Islet of Langerhans (tissue), 1 donor: Measurements from ENCODE around the gene DPYD.

Experiments used
- FAIRE-seq: peaks from one replicate; lab custom pipeline; 2011; peaks lifted over from hg19 to GRCh38; lab: Jason Lieb, UNC

Gene DPYD

GRCh38 chr1:97783751-97784150 is 137.1 kb downstream of the DPYD start:
- FAIRE-seq: no peak

- FAIRE-seq: no peak
These were observed 139.0 kb downstream of the DPYD start for GRCh38 chr1:97781762-97782337.

- no peak for FAIRE-seq
These were observed 139.9 kb downstream of the DPYD start for GRCh38 chr1:97780884-97781283.

- FAIRE-seq: no peak
These were observed 142.1 kb downstream of the DPYD start for GRCh38 chr1:97778718-97779117.

DNA sequence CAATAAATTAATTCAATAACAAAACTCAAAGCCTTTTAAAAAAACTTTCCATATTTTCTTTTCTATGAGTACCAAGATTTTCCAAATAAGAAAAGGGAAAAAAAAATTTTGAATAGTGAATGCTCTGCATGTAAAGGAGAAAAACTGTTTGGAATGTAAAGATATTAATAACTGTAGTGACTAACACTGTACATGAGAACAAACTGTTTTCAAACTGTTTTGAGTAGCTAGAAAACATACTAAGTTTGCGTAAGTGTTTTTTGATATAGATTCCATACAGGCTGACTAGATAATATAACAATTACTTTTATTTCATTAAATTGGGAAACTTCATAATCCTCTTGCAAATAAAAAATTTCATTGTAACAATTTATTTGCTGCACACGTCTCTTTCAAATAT is 150.5 kb downstream of the DPYD start:
- no peak for FAIRE-seq

GRCh38 chr1:97767381-97767780 is 153.5 kb downstream of the DPYD start:
- FAIRE-seq: no peak

- FAIRE-seq: no peak
These were observed 155.8 kb downstream of the DPYD start for GRCh38 chr1:97764991-97765390.

DNA sequence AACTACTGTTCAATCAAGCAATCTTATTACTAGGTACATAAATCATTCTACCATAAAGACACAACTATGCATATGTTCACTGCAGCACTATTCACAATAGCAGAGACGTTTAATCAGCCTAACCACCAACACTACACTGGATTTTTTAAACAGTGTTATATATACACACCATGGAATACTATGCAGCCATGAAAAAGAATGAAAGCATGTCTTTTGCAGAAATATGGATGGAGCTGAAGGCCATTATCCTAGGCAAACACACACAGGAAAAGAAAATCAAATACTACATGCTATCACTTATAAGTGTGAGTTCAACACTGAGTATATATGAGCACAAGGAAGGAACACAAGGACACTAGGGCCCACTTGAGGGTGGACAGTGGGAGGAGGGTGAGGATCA is 159.2 kb downstream of the DPYD start:
- FAIRE-seq: no peak

DNA sequence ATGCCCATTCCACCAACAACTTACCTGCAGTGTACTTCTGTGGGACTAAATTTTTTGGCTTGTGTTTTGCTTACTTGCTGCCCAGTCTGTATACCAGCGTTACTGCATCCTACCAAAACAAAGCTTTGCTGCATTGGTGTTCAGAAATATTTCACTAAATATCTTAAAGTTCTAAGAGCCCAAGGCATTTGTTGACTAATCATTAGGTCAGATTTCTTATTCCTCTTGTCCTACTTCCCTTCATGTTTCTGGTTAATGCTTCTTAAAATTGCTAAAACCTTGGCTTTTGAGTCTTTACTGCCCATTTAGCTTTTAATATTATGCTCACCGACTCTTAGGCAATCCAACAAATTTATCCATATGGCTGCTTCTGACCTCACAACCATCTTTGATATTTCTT is 161.8 kb downstream of the DPYD start:
- FAIRE-seq: no peak

DNA sequence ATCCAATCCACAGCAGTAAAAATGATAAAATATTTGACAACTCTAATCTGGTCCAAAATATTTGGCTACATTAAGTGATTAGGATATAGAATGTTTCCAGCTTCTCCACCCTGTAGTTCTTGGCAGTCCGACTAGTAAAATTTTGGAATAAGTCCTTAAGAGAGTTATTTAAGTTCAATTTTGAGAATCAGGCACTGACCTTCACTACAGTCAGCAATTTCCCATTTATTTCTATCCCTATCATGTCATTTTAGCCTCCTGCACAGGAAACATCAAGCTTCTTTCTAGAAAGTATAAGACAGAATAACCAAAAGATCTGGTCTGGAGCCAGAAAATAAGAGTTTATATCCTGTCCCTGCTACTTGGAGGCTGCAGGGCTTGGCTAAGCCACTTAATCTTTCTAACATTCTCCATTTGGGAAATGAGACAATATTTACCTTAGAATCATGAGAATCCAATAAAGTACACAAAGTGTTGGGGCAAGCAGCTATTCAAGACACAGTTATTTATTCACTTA is 162.2 kb downstream of the DPYD start:
- no peak for FAIRE-seq

DNA sequence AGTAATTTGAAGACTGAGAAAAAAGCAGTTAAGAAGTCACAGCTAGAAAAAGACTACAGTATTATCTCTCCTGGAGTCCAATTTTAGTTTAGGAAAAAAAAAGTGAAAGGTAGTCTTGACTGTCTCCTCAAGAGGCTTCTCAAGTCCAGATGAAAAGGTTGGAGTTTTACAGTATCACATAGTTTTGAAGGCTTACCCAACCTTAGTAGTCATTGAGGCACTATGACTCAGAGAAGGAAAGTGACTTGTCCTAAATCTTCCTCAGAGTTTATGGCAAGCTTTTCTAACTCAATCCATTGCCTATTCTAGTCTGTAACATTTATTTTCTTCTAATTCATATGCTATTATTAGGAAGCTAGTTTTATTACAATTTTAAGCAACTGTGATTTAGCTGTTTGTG is 174.9 kb downstream of the DPYD start:
- no peak for FAIRE-seq

DNA sequence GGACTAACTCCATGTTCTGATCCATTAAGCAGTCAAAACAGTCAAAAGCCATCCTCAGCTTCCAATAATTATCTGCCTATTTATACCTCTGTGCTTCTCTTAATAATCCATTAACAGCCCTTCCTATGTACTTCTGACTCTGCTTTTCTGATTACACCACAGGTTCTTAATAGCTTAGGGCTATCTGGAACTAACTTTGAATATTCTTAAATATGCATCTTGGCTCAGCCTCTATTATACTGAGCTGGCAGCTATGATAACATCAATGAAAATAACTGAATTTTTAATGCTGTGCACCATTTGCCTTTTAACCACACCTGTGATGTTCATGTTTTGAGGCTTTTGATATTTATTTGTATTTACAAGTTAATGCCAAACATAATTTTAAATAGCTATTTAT is 175.9 kb downstream of the DPYD start:
- FAIRE-seq: no peak

GRCh38 chr1:97743129-97743528 is 177.7 kb downstream of the DPYD start:
- FAIRE-seq: no peak

- no peak for FAIRE-seq
These were observed 179.9 kb downstream of the DPYD start for GRCh38 chr1:97740891-97741290.

DNA sequence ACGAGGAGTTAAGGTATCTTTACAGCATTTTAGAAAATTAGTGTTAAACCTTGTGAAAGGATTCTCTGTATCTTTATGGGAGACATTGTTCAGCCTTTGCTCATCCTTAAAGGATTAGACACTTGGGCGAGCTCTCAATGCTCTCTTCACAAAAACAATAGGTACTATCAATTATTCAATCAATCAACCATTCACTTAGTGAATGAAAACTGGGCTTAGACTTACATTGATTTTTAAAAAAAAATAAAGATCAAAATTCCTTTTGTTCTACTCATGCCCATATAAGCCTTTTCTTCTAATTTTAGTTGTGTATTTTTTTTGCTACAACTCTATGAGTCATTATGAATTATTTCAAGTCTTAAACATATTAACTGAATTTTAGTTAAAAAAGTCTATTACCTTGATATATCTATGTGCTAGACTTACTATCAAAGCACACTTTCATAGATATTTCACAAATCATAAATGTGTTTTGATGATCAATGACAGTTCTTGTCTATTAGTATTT is 181.2 kb downstream of the DPYD start:
- no peak for FAIRE-seq

DNA sequence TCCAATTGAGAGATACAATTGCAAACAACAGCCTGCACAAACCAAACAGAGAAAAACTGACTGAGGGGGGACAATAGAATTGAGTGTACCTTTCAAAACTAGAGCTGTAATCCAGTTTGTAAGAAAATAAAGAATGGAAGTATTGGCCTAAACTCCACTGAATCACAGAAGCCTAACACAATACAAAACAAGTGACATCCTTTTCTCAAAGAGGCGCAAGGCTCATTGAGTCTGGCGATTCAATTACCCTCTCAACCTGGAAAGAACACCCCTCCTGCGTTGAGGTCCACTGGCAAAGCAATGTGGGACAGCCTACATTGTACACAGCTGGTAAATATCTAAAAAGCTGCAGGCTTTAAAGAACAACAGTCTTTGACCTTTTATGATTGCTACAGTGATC is 182.6 kb downstream of the DPYD start:
- no peak for FAIRE-seq

DNA sequence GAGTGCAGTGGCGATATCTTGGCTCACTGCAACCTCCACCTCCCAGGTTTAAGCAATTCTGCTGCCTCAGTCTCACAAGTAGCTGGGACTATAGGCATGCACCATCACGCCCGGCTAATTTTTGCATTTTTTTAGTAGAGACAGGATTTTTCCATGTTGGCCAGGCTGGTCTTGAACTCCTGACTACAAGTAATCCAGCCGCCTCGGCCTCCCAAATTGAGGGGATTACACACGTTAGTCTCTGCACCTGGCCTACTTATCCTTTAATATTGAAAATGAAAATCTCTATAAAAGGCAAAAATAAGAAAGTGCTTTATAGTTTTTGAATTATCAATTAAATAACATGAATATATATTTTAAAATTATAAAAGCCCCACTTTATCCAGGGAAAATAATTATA is 190.6 kb downstream of the DPYD start:
- no peak for FAIRE-seq

- FAIRE-seq: no peak
These were observed 192.4 kb downstream of the DPYD start for GRCh38 chr1:97728436-97728835.

DNA sequence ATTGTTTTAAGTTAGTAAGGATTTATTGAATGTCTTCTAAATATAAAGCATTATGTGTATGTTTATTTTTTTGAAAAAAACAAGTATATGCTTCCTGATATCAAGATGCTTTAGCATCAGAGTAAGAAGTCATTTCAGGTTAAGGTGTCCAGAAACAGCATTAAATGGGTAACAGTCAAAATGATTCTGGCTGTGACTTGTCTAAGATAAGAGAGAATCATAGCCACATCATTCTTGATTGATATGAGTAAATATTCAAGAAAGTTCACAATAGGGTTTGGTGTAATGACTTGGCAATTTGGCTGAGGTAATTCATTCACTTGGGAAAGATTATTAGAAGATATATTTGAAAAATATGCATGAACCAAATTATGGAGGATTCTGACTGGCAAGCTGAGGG is 193.8 kb downstream of the DPYD start:
- no peak for FAIRE-seq

DNA sequence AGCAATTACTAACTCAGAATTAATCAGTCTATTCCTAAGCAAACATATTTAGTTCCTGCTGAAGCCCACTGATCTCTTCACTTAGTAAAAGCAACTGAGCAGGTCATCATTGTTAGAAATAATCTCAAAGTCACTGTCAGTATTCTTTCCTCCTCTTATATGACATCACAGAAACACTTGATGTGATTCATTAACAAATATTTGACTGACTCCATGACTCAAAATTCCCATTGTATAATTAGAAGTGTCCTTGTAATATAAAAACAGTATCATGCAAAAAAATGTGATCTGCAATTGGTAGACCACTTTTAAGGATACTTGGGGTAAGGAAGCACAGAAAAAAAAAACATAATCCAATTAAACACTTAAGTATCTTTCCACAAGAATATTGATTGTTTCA is 194.4 kb downstream of the DPYD start:
- no peak for FAIRE-seq

- no peak for FAIRE-seq
These were observed 199.6 kb downstream of the DPYD start for GRCh38 chr1:97721221-97721620.

GRCh38 chr1:97712980-97713379 is 207.9 kb downstream of the DPYD start:
- FAIRE-seq: no peak

DNA sequence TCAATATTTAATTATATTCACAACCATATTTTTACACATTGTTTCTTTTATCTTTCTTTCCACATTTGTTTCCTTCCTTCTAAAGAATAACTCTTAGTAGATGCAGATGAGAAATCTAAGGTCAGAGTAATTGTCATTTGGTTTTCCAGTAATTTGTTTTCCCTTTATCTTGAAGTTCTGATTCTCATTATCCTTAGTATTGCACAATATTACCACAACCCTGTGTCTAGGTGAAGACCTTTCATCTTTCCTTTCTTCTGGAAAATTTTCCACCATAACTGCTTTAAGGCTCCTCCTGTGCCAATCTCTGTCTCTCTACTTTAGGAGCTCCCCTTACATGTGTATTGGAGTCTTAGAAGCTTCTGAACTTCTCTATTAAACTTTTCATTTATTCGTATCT is 209.0 kb downstream of the DPYD start:
- FAIRE-seq: no peak

- FAIRE-seq: no peak
These were observed 227.2 kb downstream of the DPYD start for GRCh38 chr1:97693601-97694000.

- FAIRE-seq: no peak
These were observed 229.5 kb downstream of the DPYD start for GRCh38 chr1:97691325-97691724.
